Esophagus squamous epithelium (tissue), 5 donors: ENCODE measurements around the gene GBX1. TPM values are rescaled to one million over a fixed set of nuclear protein-coding genes. Genes with fewer than 3 reads are reported as not detected.

Source experiments
- DNase-seq: peaks from one replicate; lab custom pipeline; 2025; lab: John Stamatoyannopoulos, UW
- H3K27ac ChIP-seq, 4 donors: fragments of 200-600 bp; sonication (generic); one replicate each; pipeline ENCODE4 v1.5.1; 2016 to 2019; ENCODE audit warnings: mild to moderate bottlenecking in 1 of 4
- H3K27me3 ChIP-seq, 4 donors: fragments of 200-600 bp; sonication (generic); 1 replicate in 3 of 4; 2 replicates in 1 of 4; pipeline versions ENCODE4 v1.5.1 to v1.6.0; 2017 to 2021; ENCODE audit warnings: antibody characterized with exemption in 1 of 4
- H3K36me3 ChIP-seq, 3 donors: fragments of 200-600 bp; sonication (generic); one replicate each; pipeline ENCODE4 v1.5.1; 2016 to 2019
- H3K4me1 ChIP-seq, 3 donors: fragments of 200-600 bp; sonication (generic); one replicate each; pipeline ENCODE4 v1.5.1; 2017 to 2019
- H3K4me3 ChIP-seq, 4 donors: fragments of 200-600 bp; sonication (generic); 1 replicate in 3 of 4; 2 replicates in 1 of 4; pipeline ENCODE4 v1.5.1; 2016 to 2019; ENCODE audit warnings: mild to moderate bottlenecking in 2 of 4, moderate library complexity in 1 of 4
- H3K9me3 ChIP-seq, 3 donors: fragments of 200-600 bp; sonication (generic); one replicate each; pipeline ENCODE4 v1.5.1; 2016 to 2019
- CTCF ChIP-seq, 6 experiments: fragments of 450-650 bp in 4 of 6; fragments of 200-600 bp in 2 of 6; sonication (generic) in 2 of 6; IDR thresholded peaks; one replicate each; pipeline ENCODE4 v1.5.1; 2016 to 2019; ENCODE audit warnings: antibody characterized with exemption in 6 of 6, mild to moderate bottlenecking in 4 of 6, moderate library complexity in 4 of 6
- POLR2A ChIP-seq, 4 donors: fragments of 450-650 bp; IDR thresholded peaks; one replicate each; pipeline ENCODE4 v1.6.1; 2017; ENCODE audit warnings: antibody characterized with exemption in 4 of 4, mild to moderate bottlenecking in 4 of 4, moderate library complexity in 3 of 4
- whole genome bisulfite sequencing, 2 donors: methylation state at CpG; one replicate each; pipeline ENCODE4 v1.1.5; 2018; 5-methylcytosine and 5-hydroxymethylcytosine counted together
- intact Hi-C: fragments of 100-400 bp; cut with DNase I; formaldehyde crosslinking; loops from one replicate; pipeline ENCODE4 v1.15.0; 2022
- total RNA-seq, 4 donors: library from RNA; depleted of rRNA; stranded (reverse); fragments of >200 nt; gene quantifications; one replicate each; pipeline ENCODE4 v1.1.0, GENCODE V29; 2016
- donor health status: DM: yes; HTN: yes; CAD: no.

The GBX1 gene
- total RNA-seq, 4 donors from 2014 or later: not detected

DNA sequence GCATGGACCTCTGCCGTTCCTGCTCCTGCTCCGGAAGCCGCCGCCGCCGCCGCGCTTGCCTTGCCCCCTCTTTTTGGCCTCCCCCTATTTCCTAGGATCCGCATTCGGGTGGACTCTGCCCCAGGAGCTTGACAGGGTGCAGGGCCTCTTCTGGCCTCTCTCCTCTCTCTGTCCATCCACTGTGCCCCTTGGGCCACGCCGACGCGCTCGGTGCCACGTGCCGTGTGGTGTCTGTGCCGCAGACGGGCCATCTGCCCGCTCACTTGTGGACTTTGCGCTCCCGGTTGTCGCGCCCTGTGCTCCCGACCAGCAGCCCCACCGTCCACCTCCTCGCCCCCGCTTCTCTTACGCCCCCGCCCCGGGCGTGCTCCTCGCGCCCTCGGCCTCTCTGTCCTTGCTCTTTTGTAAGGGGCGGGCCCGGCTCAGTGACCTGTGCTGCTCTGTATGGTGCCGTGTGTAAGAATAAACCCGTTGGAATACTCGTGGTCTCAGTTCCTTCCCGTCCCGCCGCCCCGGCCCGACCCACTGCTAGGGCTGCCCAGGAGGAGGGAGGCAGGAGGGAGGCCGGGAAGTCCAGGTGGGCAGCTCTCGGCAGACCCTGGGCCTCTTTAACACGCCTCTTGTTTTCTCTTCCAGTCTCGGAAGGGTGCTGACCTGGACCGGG, 44.2 kb downstream of the GBX1 start:
- Histone ChIP-seq H3K9me3 (no peaks in the 10 kb centered on the region), H3K36me3 (peaks cover 28 to 91% (median 52%) of the 10 kb centered on the region in 3 donors), H3K4me3 (no peak overlapping the region), H3K27me3 (no peaks in the 10 kb centered on the region), H3K27ac (no peak overlapping the region), H3K4me1 (peaks cover 18 to 38% (median 20%) of the 10 kb centered on the region in 3 donors)
- no peak for DNase-seq
- 94 to 96% methylated on average over 13 to 35 of the region's 50 CpGs for WGBS, 2 donors
- TF ChIP-seq CTCF (IDR thresholded peaks at IDR 0.05) (no peak), POLR2A (IDR thresholded peaks at IDR 0.05) (no peak)
- intact Hi-C loops: loop anchor here (5.0 kb wide), 1 partner anchor 49 kb away; no protein-coding TSS in a partner anchor

GRCh38 chr7:151122796-151123157, 44.7 kb downstream of the GBX1 start:
- peaks cover 18 to 42% (median 20%) of the 10 kb centered on the region in 3 donors for H3K4me1 ChIP-seq
- H3K27ac ChIP-seq: no peak overlapping the region
- intact Hi-C loops: loop anchor here (5.0 kb wide), 1 partner anchor 50 kb away; no protein-coding TSS in a partner anchor
- H3K27me3 ChIP-seq: no peaks in the 10 kb centered on the region
- 89% methylated on average over 25 of the region's 29 CpGs; no CpG with 5 or more reads in 1 of the 2 donors for WGBS, 2 donors
- no peak for DNase-seq
- no peaks in the 10 kb centered on the region for H3K9me3 ChIP-seq
- TF ChIP-seq CTCF (IDR thresholded peaks at IDR 0.05) (no peak), POLR2A (IDR thresholded peaks at IDR 0.05) (no peak)
- H3K36me3 ChIP-seq: peaks cover 30 to 91% (median 53%) of the 10 kb centered on the region in 3 donors
- no peak overlapping the region for H3K4me3 ChIP-seq

DNA sequence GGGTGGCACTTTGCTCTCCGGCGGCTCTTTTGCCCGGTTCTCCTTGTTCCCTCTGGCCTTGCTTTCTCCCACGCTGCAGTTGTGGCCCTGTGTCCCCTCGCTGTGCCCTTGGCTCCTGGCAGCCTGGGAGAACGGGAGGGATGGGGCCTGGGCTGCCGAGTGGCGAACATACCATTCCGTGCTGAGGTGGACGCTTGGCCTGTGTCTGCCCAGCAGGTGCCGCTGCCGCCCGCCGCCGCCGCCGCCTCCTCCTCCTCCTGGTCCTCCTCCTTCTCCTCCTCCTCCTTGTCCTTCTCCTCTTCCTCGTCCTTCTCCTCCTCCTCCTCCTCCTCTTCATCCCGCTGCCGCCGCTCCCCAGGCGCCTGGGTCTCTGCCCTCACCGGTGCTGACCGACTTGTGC, 45.2 kb downstream of the GBX1 start:
- no peaks in the 10 kb centered on the region for H3K9me3 ChIP-seq
- intact Hi-C loops: loop anchor here (5.0 kb wide), 1 partner anchor 50 kb away; no protein-coding TSS in a partner anchor

GRCh38 chr7:151121380-151122170, 45.9 kb downstream of the GBX1 start:
- no peak for TF ChIP-seq CTCF (IDR thresholded peaks at IDR 0.05)
- no peak for TF ChIP-seq POLR2A (IDR thresholded peaks at IDR 0.05)
- Histone ChIP-seq H3K27me3 (no peaks in the 10 kb centered on the region), H3K27ac (no peak overlapping the region), H3K4me1 (peaks cover 24 to 48% (median 25%) of the 10 kb centered on the region in 3 donors), H3K4me3 (no peak overlapping the region), H3K36me3 (peaks cover 30 to 89% (median 53%) of the 10 kb centered on the region in 3 donors), H3K9me3 (no peaks in the 10 kb centered on the region)
- intact Hi-C loops: loop anchor here (5.0 kb wide), 1 partner anchor 51 kb away; no protein-coding TSS in a partner anchor
- DNase-seq: no peak
- 81 to 85% methylated on average over 22 to 28 of the region's 30 CpGs for WGBS, 2 donors

More for the DNA sequence above, 45.2 kb downstream of the GBX1 start:
- Histone ChIP-seq H3K4me1 (peaks cover 20 to 47% (median 21%) of the 10 kb centered on the region in 3 donors), H3K4me3 (no peak overlapping the region), H3K27ac (no peak overlapping the region), H3K36me3 (peaks cover 30 to 91% (median 53%) of the 10 kb centered on the region in 3 donors), H3K27me3 (no peaks in the 10 kb centered on the region)
- no peak for TF ChIP-seq POLR2A (IDR thresholded peaks at IDR 0.05)
- no peak for TF ChIP-seq CTCF (IDR thresholded peaks at IDR 0.05)
- no peak for DNase-seq
- WGBS, 2 donors: 85 to 86% methylated on average over 21 to 24 of the region's 24 CpGs
